ENCODE measurements around the gene CLTC. TPM values are rescaled to one million over a fixed set of nuclear protein-coding genes. Genes with fewer than 3 reads are reported as not detected.

The CLTC gene
- total RNA-seq, 1 donor from 2014 or later: 210 TPM

DNA sequence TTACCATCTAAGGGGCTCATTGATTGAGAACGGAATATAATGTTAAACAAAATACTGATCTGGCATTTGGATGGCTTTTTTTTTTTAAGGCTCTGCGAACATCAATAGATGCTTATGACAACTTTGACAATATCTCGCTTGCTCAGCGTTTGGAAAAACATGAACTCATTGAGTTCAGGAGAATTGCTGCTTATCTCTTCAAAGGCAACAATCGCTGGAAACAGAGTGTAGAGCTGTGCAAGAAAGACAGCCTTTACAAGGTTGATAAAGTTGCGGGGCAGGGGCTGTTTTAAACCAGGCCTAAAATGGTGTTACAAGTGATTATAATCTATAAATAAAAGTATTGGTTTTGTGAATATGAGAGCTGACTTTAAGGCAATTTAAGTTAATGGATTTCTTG, 65.3 kb downstream of the CLTC start:
- Histone ChIP-seq H3K27me3 (no peaks in the 10 kb centered on the region), H3K27ac (no peak overlapping the region), H3K4me1 (no peaks in the 10 kb centered on the region), H3K4me3 (no peak overlapping the region), H3K36me3 (peaks cover 100% of the 10 kb centered on the region), H3K9me3 (no peaks in the 10 kb centered on the region)
- DNase-seq (no peak), ATAC-seq (no peak)
- TF ChIP-seq, protein P1, sequence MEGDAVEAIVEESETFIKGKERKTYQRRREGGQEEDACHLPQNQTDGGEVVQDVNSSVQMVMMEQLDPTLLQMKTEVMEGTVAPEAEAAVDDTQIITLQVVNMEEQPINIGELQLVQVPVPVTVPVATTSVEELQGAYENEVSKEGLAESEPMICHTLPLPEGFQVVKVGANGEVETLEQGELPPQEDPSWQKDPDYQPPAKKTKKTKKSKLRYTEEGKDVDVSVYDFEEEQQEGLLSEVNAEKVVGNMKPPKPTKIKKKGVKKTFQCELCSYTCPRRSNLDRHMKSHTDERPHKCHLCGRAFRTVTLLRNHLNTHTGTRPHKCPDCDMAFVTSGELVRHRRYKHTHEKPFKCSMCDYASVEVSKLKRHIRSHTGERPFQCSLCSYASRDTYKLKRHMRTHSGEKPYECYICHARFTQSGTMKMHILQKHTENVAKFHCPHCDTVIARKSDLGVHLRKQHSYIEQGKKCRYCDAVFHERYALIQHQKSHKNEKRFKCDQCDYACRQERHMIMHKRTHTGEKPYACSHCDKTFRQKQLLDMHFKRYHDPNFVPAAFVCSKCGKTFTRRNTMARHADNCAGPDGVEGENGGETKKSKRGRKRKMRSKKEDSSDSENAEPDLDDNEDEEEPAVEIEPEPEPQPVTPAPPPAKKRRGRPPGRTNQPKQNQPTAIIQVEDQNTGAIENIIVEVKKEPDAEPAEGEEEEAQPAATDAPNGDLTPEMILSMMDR (IDR thresholded peaks at IDR 0.05): no peak
- intact Hi-C loops (cut with DNase I): no loop called here

- no peak overlapping the region for H3K4me3 ChIP-seq
- H3K27ac ChIP-seq: no peak overlapping the region
- peaks cover 99% of the 10 kb centered on the region for H3K36me3 ChIP-seq
- TF ChIP-seq, protein P1 (IDR thresholded peaks at IDR 0.05): no peak
- DNase-seq (no peak), ATAC-seq (no peak)
- H3K27me3 ChIP-seq: no peaks in the 10 kb centered on the region
- no peaks in the 10 kb centered on the region for H3K4me1 ChIP-seq
- intact Hi-C loops (cut with DNase I): no loop called here
- H3K9me3 ChIP-seq: no peaks in the 10 kb centered on the region
Observed at GRCh38 chr17:59688008-59688407, 68.3 kb downstream of the CLTC start.

DNA sequence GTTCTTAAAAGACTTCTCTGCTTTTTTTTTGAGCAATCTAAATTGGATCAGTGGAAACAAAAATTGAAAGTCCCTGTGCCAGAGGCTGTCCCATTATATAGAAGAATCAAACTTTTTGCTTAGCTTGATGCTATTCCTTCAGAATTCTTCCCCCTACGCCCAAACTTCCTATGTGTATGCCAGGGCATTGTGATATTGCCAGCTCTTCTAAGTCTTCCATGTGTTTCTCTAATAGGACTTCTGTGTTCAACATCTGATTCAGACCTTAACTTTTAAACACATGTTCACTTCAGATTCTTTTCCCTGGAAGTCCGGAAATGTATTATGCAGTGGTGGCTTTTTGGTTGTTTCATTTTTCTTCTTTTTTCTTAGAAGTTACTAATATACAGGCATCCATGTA, 68.8 kb downstream of the CLTC start:
- H3K9me3 ChIP-seq: no peaks in the 10 kb centered on the region
- peaks cover 99% of the 10 kb centered on the region for H3K36me3 ChIP-seq
- H3K27ac ChIP-seq: no peak overlapping the region
- no peaks in the 10 kb centered on the region for H3K4me1 ChIP-seq
- DNase-seq (no peak), ATAC-seq (no peak)
- H3K4me3 ChIP-seq: no peak overlapping the region
- intact Hi-C loops (cut with DNase I): no loop called here
- TF ChIP-seq, protein P1 (IDR thresholded peaks at IDR 0.05): no peak
- H3K27me3 ChIP-seq: no peaks in the 10 kb centered on the region

GRCh38 chr17:59693582-59693981, 73.9 kb downstream of the CLTC start:
- intact Hi-C loops (cut with DNase I): no loop called here
- ATAC-seq: no peak
- DNase-seq: no peak
- Histone ChIP-seq H3K4me3 (no peak overlapping the region), H3K9me3 (no peaks in the 10 kb centered on the region), H3K36me3 (peaks cover 98% of the 10 kb centered on the region), H3K27me3 (no peaks in the 10 kb centered on the region), H3K4me1 (no peaks in the 10 kb centered on the region), H3K27ac (no peak overlapping the region)
- TF ChIP-seq, protein P1 (IDR thresholded peaks at IDR 0.05): no peak

DNA sequence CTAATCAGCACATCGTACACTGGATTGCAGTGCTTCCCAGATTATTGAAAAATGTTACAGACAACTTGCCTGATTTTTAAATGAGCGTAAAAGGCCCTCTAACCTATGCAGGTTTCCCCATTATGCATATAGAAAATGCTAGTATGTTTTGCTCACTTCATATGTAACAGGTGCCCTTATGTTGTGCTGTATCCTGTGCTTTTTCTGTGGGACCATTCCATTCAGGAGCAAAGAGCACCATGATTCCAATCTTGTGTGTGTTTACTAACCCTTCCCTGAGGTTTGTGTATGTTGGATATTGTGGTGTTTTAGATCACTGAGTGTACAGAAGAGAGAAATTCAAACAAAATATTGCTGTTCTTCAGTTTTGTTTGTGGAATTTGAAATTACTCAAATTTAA, 74.6 kb downstream of the CLTC start:
- H3K27ac ChIP-seq: no peak overlapping the region
- TF ChIP-seq, protein P1 (IDR thresholded peaks at IDR 0.05): no peak
- ATAC-seq (no peak), DNase-seq (no peak)
- no peaks in the 10 kb centered on the region for H3K9me3 ChIP-seq
- no peaks in the 10 kb centered on the region for H3K27me3 ChIP-seq
- H3K4me1 ChIP-seq: no peaks in the 10 kb centered on the region
- H3K36me3 ChIP-seq: peaks cover 98% of the 10 kb centered on the region
- H3K4me3 ChIP-seq: no peak overlapping the region
- intact Hi-C loops (cut with DNase I): no loop called here

All from upper lobe of right lung (tissue), 1 donor.